Activated naive CD8-positive, alpha-beta T cell (primary cell): ENCODE measurements around the gene LGALS1.
A peak's percentile ranks its signal among the peaks of the same experiment; 100 is the strongest.

Source experiments
- H3K27ac Mint-ChIP-seq: one replicate; pipeline ENCODE4 v1.8.0; 2021; ENCODE audit warnings: mixed read lengths
- H3K27me3 Mint-ChIP-seq: one replicate; pipeline ENCODE4 v1.8.0; 2021; ENCODE audit warnings: mixed read lengths
- H3K36me3 Mint-ChIP-seq: one replicate; pipeline ENCODE4 v1.8.0; 2021; ENCODE audit warnings: mixed read lengths
- H3K4me1 Mint-ChIP-seq: one replicate; pipeline ENCODE4 v1.8.0; 2021; ENCODE audit warnings: low read depth, mixed read lengths
- H3K4me3 Mint-ChIP-seq: one replicate; pipeline ENCODE4 v1.8.0; 2021; ENCODE audit warnings: mild to moderate bottlenecking, mixed read lengths
- H3K9me3 Mint-ChIP-seq: one replicate; pipeline ENCODE4 v1.8.0; 2021; ENCODE audit warnings: low read depth, mixed read lengths

The LGALS1 gene

DNA sequence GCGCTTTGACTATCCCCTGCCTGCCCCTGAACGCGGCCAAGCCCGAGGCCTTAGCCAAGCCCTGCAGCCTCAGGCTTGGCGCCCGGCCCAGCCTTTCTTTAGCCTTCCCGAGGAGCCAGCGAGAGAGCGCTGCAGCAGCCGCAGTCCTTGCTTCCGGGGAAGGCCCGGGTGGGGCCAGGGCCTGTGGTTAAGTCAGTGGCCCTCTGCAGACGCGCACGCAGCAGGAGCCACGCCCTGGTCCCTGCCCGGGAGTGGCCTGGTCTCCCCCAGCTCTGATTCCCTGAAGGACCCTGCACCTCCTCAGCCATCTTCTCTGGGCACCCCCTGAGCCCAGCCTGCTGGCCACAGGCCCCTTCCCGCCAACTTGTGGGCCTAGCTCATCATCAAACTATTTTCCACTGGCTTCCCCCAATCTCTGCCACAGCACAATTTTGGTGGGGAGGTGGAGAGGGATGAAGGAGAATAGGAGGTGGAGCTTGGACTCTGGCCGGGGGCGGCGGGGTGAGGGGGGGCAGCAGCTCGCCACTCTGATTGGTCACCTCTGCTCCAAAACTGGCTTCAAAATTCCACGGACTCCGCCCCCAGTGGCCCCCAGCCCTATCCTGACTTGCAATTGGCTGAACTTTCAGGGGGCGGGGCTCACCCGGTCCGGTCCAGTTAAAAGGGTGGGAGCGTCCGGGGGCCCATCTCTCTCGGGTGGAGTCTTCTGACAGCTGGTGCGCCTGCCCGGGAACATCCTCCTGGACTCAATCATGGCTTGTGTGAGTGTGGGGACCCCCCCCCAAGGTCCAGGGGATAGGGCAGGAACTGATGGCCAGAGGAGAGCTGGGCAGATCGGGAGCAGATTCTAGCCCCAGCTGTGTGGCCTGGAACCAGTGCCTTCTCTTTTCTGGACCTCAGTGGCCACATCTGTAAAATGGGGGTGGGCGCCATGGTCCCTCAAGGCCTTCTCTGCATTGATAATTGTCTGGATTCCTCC is at the start of gene LGALS1:
TSS of gene LGALS1 (plus strand) at position 686 of the 979 bp plus-strand sequence. CDS start at position 753, 67 bp downstream.
- H3K27ac Mint-ChIP-seq: peak within 1 kb of the TSS; percentile 91
- H3K9me3 Mint-ChIP-seq: no peaks in the 10 kb centered on the region
- H3K4me3 Mint-ChIP-seq: peak within 1 kb of the TSS; percentile 86
- no peaks in the 10 kb centered on the region for H3K36me3 Mint-ChIP-seq
- no peaks in the 10 kb centered on the region for H3K27me3 Mint-ChIP-seq
- peaks cover 60% of the 10 kb centered on the region for H3K4me1 Mint-ChIP-seq

DNA sequence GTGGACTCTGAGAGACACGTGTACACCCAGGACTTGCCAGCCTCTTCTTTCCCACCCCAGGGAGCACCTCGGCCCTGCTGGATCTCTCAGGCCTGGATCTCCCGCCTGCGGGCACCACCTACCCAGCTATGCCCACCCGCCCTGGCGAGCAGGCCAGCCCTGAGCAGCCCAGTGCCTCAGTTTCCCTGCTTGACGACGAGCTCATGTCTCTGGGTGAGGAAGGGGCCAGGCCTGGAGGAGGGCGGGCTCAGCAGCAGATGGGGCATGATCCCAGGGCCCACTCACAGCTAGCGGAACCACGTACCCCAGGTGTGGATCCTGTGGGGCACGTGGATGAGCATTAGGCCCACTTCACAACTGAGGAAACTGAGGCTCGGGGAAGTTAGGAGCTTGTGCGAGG is 49.7 kb upstream of the LGALS1 start:
- peak overlapping the region; percentile 23 for H3K4me3 Mint-ChIP-seq
- H3K27me3 Mint-ChIP-seq: no peaks in the 10 kb centered on the region
- no peaks in the 10 kb centered on the region for H3K9me3 Mint-ChIP-seq
- H3K36me3 Mint-ChIP-seq: peaks cover 2% of the 10 kb centered on the region
- H3K4me1 Mint-ChIP-seq: peaks cover 52% of the 10 kb centered on the region
- peak overlapping the region; percentile 87 for H3K27ac Mint-ChIP-seq

- H3K36me3 Mint-ChIP-seq: peaks cover 2% of the 10 kb centered on the region
- H3K4me3 Mint-ChIP-seq: peak overlapping the region; percentile 23
- no peaks in the 10 kb centered on the region for H3K9me3 Mint-ChIP-seq
- H3K27ac Mint-ChIP-seq: peak overlapping the region; percentile 87
- no peaks in the 10 kb centered on the region for H3K27me3 Mint-ChIP-seq
- H3K4me1 Mint-ChIP-seq: peaks cover 52% of the 10 kb centered on the region
Measured at GRCh38 chr22:37626144-37626543, 49.3 kb upstream of the LGALS1 start.

GRCh38 chr22:37626556-37627075 is 48.8 kb upstream of the LGALS1 start:
- H3K27ac Mint-ChIP-seq: peak overlapping the region; percentile 87
- peaks cover 2% of the 10 kb centered on the region for H3K36me3 Mint-ChIP-seq
- no peaks in the 10 kb centered on the region for H3K9me3 Mint-ChIP-seq
- peak overlapping the region; percentile 69 for H3K4me3 Mint-ChIP-seq
- H3K27me3 Mint-ChIP-seq: no peaks in the 10 kb centered on the region
- H3K4me1 Mint-ChIP-seq: peaks cover 56% of the 10 kb centered on the region

DNA sequence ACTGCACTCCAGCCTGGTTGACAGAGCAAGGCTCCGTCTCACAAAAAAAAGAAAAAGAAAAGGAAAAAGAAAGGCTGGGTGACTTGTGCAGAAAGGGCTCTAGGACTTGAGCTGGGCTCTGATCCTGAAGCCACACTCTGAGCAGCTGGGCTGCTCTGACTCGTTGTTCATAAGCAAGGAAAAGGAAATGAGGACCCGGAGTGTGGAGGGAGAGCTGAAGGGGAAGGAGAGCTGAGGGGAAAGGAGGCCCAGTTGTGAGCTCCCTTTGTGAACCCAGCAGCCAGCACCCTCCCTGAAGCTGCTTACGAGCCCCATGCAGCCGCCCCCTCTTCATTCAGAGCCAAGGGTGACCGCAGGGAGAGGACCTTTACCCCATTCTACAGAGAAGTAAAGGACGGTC is 48.3 kb upstream of the LGALS1 start:
- Mint-ChIP-seq H3K4me3 (peak overlapping the region; percentile 69), H3K27ac (peak overlapping the region; percentile 87), H3K36me3 (peaks cover 2% of the 10 kb centered on the region), H3K27me3 (no peaks in the 10 kb centered on the region), H3K9me3 (no peaks in the 10 kb centered on the region), H3K4me1 (peaks cover 61% of the 10 kb centered on the region)

DNA sequence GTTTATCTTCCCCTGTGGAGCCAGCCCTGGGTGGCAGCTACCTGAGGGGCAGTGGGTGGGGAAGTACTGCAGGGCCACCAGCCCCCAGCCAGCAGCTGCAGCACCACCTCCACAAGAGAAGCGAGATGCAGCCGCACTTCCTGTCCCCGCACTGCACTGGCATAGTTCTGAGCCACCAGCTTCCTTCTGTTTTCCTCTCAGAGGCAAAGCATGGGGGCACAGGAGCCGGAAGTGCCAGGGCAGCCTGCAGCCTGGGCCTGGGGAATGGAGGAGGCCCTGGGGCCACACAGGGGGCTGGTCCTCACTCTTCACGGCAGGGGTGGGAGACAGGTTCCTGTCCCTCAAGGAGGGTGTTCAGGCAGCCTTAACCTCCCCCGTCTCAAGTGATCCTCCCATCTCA is 47.9 kb upstream of the LGALS1 start:
- Mint-ChIP-seq H3K9me3 (no peaks in the 10 kb centered on the region), H3K4me3 (peak overlapping the region; percentile 69), H3K27ac (peak overlapping the region; percentile 87), H3K27me3 (no peaks in the 10 kb centered on the region), H3K36me3 (peaks cover 2% of the 10 kb centered on the region), H3K4me1 (peaks cover 62% of the 10 kb centered on the region)

DNA sequence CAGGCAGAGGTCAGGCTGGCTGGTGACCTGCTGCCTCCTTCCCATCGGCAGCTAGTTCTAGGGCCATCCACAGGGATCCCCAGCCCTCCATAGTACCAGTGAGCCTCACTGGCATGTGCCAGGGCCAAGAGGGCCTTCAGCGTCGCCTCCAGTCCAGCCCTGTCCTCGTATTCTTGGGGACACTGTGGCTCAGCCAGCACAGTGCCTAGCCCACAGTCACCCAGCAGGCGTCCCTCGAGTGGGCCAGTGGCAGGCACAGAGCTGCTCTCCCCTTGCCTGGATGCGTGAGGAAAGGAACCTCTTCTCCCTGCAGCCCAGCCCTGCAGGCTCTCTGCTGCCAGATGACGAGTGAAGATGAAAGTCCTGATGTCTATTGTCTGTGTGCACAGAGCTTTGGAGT is 46.6 kb upstream of the LGALS1 start:
- Mint-ChIP-seq H3K9me3 (no peaks in the 10 kb centered on the region), H3K27ac (peak overlapping the region; percentile 87), H3K27me3 (no peaks in the 10 kb centered on the region), H3K4me3 (no peak overlapping the region), H3K4me1 (peaks cover 67% of the 10 kb centered on the region), H3K36me3 (peaks cover 2% of the 10 kb centered on the region)

DNA sequence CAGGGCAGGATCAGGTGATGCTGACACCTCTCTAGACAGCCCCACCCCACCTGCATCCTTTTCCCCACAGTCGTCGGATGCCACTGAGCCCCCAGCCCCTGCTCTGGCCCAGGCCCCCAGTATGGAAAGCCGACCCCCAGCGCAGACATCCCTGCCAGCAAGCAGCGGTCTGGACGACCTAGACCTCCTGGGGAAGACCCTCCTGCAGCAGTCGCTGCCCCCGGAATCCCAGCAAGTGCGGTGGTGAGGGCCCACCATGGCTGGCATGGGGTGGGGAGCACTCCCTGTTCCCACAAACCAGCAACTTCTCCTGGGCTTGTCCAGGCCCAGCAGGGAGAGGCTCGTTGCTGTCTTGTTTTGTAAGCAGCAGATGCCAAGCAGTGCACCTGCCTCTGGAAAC is 45.5 kb upstream of the LGALS1 start:
- Mint-ChIP-seq H3K27me3 (no peaks in the 10 kb centered on the region), H3K9me3 (no peaks in the 10 kb centered on the region), H3K4me1 (peaks cover 71% of the 10 kb centered on the region), H3K4me3 (no peak overlapping the region), H3K36me3 (peaks cover 2% of the 10 kb centered on the region), H3K27ac (no peak overlapping the region)

- no peaks in the 10 kb centered on the region for H3K27me3 Mint-ChIP-seq
- H3K4me3 Mint-ChIP-seq: no peak overlapping the region
- H3K9me3 Mint-ChIP-seq: no peaks in the 10 kb centered on the region
- H3K4me1 Mint-ChIP-seq: peaks cover 69% of the 10 kb centered on the region
- H3K36me3 Mint-ChIP-seq: no peaks in the 10 kb centered on the region
- H3K27ac Mint-ChIP-seq: peak overlapping the region; percentile 66
Measured at GRCh38 chr22:37630839-37631435, 44.5 kb upstream of the LGALS1 start.

GRCh38 chr22:37631448-37632173 is 43.8 kb upstream of the LGALS1 start:
- Mint-ChIP-seq H3K4me3 (no peak overlapping the region), H3K4me1 (peaks cover 69% of the 10 kb centered on the region), H3K36me3 (no peaks in the 10 kb centered on the region), H3K27ac (peak overlapping the region; percentile 80), H3K9me3 (no peaks in the 10 kb centered on the region), H3K27me3 (no peaks in the 10 kb centered on the region)

- Mint-ChIP-seq H3K36me3 (no peaks in the 10 kb centered on the region), H3K27ac (peak overlapping the region; percentile 95), H3K4me1 (peaks cover 69% of the 10 kb centered on the region), H3K9me3 (no peaks in the 10 kb centered on the region), H3K27me3 (no peaks in the 10 kb centered on the region), H3K4me3 (peak overlapping the region; percentile 81)
Measured at GRCh38 chr22:37632174-37633088, 43.0 kb upstream of the LGALS1 start.

- H3K4me1 Mint-ChIP-seq: peaks cover 69% of the 10 kb centered on the region
- H3K9me3 Mint-ChIP-seq: no peaks in the 10 kb centered on the region
- peak overlapping the region; percentile 81 for H3K4me3 Mint-ChIP-seq
- no peaks in the 10 kb centered on the region for H3K36me3 Mint-ChIP-seq
- H3K27ac Mint-ChIP-seq: peak overlapping the region; percentile 95
- no peaks in the 10 kb centered on the region for H3K27me3 Mint-ChIP-seq
Measured at GRCh38 chr22:37633089-37633624, 42.3 kb upstream of the LGALS1 start.

DNA sequence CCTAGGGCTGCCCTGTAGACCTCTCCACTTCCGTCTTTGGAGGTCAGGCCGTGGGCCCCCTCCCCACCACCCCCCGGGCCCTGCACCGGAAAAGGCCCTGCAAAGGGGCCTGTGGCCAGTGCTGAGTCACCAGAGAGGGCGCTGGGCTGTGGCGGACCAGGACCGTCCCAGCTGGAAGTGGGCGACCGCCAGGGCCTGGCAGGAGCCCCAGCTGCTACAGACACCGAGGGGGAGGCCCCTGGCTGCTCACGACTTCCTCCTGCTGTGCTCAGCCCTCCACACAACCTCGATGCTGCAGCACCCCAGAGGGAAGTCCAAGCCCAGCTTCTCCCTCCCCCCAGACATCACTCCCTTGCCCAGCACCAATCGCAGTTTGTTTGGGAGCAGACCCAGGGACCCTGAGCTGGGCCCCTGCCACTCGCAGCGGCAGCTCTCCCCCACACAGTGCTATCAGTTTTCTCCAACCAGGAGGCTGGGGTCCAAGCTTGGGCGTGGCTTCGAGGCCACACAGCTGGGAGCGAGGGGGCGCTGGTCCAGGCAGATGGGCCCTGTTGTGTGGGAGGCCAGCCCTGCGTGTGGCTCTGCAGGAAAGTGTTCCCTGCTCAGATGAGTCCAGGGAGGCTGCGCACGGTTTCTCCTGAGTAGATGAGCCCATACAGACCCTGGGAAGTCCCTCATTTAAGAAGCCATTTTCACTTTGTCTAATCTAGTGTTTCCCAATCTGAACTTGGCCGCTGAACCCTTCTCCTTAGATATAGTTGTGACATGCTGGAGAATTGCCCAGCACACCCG is 41.6 kb upstream of the LGALS1 start:
- no peaks in the 10 kb centered on the region for H3K9me3 Mint-ChIP-seq
- H3K36me3 Mint-ChIP-seq: no peaks in the 10 kb centered on the region
- peaks cover 69% of the 10 kb centered on the region for H3K4me1 Mint-ChIP-seq
- H3K4me3 Mint-ChIP-seq: peak overlapping the region; percentile 81
- no peaks in the 10 kb centered on the region for H3K27me3 Mint-ChIP-seq
- H3K27ac Mint-ChIP-seq: peak overlapping the region; percentile 95
